ENCODE results near the gene PINK1.

The PINK1 gene

DNA sequence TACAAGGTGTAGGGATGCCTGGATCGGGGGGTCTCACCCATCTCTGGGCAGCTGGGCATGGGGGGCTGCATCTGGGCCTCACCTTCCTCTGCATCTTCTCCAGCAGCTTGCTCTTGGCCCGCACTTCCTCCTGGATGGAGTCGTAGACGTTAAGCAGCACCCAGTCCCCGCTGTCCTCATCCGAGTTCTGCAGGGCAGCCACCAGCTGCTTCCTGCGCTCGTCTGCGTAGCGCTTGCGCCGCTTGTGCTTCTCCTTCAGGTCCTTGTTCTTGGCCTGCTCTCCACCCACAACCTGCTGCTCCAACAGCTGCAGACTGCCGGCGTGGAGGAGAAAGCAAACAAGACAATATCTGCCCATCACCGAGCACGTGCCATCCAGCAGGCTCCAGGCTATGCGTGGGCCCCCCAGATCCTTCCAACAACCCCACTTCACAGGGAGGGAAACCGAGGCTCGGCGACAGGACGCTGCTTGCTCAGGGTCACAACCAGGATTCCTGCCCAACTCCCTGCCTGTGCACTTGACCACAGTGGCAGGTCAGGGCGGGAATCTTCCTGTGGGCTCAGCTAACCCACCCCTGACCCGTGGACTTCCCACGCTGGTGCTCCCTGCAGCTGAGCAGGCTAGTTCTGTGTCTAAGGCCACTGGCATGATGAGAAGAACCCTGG, 49.4 kb downstream of the PINK1 start:
- DNase-seq: peak; percentile 44 to 66 (median 44)

DNA sequence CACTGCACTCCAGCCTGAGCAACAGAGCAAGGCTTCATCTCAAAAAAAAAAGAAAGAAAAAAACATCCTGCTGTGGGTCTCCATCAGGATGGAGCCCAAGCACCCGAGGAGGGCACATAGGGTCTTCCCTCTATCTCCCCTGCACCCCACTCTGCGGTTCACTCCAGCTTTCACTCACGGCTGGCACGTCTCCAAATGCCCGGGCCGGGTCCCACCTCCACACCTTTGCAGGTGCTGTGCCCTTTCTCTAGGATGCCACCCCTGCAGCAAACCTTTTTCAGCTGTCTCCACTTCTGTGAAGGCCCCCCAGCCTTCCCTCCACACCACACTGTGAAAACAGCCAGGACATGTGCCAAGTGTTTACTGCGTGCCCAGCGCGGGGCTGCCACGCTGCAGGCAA, 50.4 kb downstream of the PINK1 start:
- no peak for DNase-seq

DNA sequence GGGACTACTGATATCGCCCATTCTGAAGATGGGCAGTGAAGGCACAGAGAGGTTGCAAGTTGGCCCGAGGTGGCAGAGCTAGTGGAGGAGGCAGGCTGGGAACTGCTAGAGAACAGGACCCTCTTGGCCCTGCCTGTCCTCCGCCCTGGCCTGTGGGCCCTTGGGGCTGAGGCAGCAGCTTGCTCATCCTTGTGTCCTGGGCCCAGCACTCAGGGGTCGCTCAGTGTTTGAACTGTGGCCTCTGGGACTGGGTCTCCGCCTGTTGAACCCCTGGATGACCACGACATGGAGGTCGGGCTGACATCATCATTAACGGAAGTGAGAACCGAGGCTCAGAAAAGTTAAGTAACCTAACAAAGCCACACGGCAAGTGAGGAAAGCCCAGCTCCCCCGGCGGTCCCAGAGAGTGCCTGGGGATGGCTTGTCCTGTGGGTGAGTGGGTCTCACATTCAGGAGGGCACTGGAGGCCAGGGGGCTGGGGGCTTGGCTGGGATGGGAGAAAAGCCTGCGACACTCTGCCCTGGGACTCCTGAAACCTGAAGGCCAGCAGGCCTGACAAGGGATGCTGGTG, 50.9 kb downstream of the PINK1 start:
- peak; percentile 24 to 46 (median 31) for DNase-seq

DNA sequence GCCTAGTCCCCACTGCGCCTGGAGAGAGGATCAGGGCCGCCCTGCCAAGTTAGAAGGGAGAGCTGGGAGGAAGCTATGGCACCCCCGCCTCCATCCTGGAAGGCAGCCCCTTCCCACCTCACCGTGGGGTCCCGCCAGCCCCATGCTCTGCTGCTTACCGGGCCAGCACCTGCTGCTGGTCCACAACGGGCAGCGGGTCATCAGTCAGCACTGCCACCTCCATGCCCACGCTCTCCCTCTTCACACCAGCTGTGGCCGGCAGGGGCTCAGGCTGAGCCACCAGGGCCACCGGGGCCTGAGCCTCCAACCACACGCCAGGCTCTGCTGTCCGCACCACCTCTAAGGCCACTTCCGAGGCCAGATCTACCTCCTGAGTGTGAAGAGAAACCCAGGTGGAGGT, 51.4 kb downstream of the PINK1 start:
- no peak for DNase-seq

DNA sequence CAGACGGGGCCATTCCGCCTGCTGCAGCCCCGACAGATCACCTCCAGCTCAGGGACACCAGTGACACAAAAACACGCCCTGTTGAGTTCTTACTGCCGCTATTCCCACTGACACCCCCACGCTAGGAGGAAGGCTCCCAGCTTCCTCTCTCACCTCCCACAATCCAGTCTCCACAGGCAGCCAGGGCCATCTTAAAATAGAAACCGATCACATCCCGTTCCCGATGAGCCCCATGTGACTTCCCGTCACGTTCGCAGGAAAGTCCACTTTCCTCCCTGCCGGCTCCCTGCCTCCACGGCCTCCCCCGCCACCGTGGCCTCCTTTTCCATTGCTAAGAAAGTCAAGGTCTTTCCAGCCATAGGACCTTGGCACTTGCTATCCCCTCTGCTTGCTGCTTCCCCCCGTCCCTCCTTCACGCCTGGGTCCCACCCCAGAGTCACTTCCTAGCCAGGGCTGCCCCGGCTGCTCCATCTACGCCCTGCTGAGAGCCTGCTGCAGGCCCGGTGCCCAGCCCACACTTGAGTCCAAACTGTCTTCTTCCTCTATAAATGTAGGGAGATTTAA, 51.9 kb downstream of the PINK1 start:
- DNase-seq: peak; percentile 19 to 57 (median 55)

DNA sequence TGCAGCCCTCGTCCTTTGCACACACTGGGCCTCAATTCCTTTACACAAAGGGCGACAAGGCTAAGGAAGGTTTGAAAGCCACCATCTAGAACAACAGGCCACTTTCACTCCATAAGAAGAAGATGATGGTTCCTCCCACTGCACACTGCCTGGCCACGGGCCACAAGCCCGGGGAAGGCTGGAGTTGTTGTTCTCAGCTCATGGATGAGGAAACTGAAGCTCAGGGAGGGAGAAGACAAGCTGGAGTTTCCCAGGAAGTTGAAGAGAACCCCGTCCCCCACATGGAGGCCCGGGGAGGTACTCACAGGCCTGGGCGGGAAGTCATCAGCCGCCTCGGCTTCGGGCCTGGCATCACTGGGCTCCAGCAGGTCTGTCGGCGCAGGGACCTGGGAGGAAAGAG, 52.5 kb downstream of the PINK1 start:
- DNase-seq: peak; percentile 38 to 68 (median 57)

DNA sequence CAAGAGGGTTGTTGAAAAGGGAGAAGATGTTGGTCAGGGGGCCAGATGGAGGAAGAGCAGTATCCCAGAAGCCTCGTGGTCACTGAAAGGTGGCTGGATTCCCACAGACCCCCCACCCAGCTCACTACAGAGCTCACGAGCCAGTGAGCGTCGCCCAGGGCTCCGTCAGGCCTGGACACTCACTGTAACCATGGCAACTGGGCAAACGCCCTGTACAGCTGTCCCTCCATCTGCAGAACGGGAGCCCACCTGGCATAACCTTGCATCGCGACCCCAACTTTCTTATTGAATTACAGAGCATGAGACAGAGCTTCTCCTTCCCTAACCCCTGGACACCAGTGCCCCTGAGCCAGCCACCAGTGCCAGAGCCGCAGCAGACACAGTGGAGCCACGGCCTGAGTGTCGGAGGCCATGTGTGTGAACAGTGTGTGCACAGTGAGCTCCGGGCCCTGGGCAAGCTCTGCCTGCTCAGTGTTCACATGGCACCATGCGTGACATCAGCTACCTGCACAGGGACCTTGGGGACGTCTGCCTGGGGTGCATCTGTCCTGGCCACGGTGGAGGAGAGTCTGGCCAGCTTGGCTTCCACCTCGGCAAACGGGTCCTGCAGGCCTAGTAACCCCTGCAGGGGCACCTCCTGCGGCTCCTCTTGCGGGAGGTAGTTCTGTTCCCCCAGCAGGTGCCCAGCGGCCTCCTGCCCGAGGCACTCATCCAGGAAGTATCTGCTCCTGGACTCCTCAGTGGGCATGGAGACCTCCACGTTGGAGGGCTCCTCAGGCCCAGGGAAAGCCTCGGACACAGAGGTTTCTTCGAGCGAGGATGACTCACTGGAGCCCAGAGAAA, 53.8 kb downstream of the PINK1 start:
- DNase-seq: no peak

DNA sequence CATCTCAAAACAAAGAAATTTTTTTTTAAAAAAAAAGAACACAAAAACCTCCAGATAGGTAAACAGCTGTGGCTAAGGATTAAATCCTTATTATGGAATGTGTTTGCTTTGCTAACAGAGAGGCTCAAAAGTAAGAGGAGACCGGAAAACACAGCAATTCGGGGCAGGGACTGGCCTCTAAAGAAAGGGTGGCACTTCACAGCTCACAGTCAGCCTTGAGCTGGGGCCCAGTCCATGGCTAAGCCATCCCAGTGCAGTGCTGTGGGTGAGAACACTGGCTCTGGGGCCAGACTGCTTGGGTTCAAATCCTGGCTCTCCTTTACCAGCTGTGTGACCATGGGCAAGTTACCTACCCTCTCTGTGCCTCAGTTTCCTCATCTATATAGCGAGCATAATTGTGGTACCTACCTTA, 56.4 kb downstream of the PINK1 start:
- DNase-seq: no peak

DNA sequence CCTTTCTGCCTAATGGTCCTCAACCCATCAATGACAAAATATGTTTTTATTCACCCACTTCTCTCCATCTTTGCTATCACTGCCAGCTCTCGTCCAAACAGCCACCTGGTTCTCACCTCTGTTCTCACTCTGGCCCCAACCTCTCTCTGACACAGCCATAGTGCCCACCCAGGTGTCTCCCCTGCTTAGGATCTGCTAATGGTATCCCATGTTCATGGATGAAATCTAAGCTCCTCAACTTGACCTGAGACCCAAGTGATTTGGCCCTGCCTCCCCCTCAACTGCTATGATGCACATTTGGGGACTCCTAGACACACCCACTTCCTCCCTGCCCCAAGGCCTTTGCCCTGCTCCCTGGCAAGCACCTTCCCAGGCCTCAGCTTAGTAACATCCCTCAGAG, 58.6 kb downstream of the PINK1 start:
- DNase-seq: peak; percentile 28 to 49 (median 32)

DNA sequence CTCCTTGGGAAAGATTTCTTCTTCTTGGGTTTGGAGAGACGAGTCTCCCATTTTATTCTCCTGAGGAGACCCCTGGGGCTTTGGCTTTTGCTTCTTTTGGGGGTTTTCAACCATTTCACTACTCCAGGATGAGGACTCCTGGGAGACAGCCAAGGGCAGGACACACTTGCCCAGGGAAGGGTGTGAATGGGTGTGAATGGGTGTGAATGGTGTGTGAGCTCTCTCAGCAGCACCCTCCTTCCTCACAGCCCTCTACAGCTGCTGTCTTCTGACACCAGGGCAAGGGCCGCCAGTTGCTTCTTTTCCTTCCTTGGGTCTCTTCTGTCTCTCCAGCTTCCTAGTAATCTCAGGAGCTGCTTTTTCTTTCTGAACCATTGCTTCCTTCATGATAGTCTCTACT, 60.4 kb downstream of the PINK1 start:
- DNase-seq: no peak

DNA sequence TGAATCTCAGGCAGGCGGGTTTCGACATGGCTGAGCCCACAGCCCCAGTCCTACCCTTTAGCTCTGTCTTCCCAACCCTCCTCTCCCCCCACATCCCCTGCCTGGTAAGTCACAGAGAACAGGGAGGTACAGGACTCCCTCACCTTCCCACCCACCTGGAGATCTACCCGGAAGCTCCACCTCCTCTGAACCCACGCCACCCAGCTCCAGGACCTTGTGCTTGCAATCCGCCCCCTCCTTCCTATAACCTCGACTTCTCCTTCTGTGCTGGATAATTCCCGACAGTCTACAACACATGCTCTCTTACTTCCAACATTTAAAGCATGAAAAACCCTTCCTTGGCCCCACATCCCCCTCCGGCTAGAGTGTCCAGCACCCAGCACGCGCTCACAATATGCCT, 62.3 kb downstream of the PINK1 start:
- DNase-seq: peak in 2 of 3 donors; percentile 11 to 31

DNA sequence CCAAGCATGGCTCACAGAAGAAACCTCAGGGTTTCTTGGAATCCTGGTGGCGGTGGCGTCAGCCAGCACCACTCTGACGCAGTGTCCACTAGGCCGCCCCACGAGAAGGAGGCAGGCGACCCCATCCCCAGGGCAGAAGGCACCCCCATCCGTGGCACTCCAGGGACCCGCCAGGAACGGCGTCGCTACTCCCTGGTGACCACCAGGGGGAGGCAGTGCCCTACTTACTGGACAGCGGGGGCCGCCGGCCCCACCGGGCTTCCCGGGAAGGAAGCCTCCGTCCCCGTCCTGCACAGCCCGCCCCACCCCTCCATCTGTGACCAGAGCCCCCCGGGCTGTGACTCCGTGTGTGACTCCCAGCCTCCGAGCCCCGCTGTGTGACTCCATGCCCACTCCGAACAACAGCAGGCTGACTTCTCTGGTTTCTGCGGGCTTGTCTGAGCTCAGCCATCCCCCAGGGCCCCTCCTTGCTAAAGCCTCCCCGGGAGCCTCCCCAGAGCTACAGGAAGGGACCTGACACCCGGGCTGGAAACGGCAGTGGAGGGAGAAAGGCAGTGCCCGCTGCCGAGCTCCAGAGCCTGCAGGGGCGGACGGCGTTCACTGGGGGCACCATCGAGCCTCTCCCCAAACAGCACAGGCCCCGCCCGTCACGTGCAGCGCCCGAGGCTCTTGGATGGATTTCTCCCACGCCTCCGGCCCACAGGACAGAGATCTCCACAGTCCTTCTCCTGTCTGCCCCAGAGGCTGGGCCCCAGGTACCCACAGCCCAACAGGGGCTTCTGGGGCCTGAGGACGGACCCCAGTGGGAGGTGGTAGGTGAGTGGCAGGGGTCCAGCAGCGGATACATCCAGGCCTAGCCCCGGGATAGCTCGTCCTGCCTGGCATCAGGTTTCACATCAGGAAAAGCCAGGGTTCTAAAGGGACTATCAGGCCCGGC, 63.4 kb downstream of the PINK1 start:
- peak; percentile 89 to 93 (median 90) for DNase-seq

DNA sequence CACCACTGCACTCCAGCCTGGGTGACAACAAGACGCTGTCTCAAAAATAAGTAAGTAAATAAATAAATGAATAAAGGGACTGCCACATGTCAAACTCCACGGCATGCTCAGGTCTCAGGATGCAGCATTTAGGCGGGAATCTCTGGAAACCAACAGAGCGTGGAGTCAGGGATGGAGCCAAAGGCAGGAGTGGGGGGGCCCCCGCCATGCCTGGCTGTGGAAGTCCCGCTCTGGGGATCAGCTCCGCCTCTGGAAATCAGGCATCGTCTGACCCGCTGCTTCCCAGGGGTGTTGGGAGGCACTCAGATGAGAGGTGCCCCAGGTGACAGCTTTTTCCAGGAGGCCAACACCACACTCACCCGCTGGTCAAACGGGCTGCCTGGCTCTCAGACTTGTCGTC, 64.3 kb downstream of the PINK1 start:
- no peak for DNase-seq

DNA sequence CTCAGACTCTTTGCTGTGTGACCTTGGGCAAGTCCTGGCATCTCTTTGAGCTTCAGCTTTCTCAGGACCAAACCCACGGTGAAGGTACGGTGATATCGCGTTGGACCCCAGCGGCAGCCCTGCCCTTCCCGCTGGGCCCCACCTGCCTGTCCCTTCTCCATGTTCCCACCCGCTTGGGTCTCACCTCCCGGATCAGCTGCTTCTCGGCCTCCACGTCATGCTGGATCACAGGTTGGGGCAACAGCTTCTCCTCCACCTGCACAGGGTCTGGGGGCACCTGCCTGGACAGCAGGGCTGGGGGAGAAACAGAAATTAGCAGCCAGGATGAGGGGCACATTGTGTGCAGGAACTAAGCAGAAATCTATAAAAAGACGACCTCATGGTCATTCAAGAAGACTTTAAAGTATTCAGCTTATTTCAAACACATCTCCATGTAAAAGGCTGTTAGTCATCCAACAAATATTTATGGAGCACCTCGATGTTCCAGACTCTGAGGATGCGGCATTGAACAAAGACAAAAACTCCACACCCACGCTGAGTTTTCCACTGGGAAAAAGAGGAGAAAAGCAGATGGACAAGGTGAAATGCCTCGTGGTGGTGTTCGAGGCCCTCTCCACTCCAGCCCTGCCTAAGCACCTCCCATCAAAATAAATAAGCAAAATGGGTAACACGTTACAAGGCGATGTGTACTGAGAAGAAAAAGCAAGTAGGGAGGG, 65.1 kb downstream of the PINK1 start:
- no peak for DNase-seq

DNA sequence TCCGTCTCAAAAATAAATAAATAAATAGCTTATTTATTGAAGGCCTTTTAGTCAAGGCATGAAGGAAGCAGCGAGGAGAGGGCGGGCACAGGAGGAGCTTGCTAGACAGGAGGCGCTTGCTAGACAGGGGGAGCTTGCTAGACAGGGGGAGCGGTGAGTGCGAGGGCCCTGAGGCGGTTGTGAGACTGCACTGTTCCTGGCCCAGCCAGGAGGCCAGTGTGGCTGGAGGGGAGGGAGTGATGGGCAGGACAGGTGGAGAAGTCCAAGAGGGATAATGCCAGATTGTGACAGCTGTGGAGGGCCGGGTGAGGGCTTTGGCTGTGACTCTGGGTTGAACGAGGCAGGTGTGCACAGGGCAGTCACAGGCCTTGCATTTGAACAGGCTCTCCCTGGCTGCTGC, 66.3 kb downstream of the PINK1 start:
- no peak for DNase-seq

DNA sequence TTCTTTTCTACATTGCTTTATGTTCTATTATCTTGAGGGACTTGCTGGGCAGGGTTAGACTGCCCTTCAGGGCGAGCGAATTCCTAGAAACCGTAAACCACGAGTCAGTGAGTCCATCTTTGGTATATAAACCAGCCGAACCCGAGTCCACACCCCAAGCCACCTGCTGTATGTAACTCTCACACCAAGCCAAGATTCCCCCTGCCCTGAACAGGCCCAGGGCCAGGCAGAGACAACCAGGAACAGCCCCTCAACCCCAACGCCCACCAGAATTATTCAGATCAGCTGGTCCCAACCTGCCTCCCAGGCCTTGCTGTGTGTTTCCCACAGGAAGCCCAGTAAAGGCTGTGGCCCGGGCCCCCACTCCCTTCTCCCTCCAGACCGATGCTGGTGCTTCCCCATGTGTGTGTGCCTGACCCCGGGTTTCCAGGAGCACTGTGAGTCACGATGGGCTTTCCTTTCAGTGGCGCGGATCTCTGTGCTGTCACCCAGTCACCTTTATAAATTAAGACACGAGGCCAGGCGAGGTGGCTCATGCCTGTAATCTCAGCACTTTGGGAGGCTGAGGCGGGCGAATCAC, 67.5 kb downstream of the PINK1 start:
- peak in 2 of 3 donors; percentile 21 to 41 for DNase-seq
